GM21528 (cell line): ENCODE results near the gene CALML6.
"Not testable (repeated sequence)": the region's sequence is repeated elsewhere in the genome, so short reads cannot be mapped to it uniquely, and the experiment has no call there.

ENCODE experiments used
- ATAC-seq: cut with Tn5 transposase; IDR thresholded peaks from one replicate; pipeline ENCODE4 v1.9.1; 2021; ENCODE audit warnings: mild to moderate bottlenecking, moderate library complexity; ENCODE audit not compliant: unreplicated experiment, low FRiP score

CALML6 gene

DNA sequence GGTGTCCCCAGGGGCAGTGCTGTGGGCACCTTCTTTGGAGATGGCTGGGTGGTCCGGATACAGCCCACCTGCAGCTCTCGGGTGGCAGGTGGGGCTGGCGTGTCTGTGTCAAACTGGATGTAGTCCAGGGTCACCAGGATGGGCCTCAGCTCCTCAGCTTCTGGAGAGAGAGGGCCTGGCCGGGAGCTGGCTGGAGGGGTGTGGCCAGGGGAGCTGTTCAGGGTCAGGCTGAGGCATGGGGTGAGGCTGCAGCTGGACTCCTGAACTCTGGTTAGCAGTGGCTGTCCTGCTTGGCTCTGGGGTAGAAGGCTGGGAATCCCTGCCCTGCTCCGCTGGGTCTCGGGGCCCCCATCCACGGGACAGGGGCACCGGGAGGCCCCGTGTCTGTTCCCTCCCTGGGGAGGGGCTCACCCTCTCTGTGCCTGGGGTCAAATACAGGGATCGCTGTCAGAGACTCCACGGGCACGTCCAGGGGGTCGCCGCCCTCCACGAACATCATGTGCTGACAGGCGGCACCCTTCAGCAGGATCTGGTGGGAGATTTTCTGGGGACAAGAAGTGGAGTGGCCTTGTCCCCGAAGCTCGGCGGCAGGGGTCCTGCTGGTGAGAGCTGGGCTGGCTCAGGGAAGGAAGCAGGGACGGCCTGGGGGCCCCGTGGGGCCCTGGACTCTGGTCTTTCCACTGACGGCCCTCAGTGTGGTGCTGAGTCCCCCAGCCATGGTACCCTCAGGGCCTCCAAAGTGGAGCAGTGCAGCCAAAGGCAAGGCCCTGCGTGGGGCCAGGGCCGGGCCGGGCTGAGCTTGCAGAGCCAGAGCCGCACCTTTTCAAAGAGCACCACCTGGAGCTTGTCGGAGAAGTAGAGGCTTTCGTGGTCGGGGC is 8.1 kb downstream of the CALML6 start:
- ATAC-seq = no peak

DNA sequence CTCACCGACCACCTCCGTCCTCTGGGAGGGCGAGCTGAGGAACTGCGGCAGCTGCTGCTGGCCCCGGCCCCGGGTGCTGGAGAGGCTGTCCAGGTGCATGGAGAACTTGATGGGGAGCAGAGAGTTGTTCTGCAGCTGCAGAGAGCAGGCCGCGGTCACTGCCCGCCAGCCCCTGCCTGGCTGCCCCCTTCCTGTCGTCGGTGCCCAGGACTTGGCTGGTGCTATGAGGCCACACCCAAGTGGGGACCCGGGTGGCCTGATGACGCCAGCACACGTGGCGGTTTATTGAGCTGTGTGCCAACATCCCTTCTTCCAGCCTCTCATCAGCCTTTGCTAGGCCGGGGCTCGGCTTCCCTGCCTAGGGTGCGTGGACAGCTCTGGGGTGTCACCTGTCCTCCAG is 9.3 kb downstream of the CALML6 start:
- ATAC-seq = no peak

DNA sequence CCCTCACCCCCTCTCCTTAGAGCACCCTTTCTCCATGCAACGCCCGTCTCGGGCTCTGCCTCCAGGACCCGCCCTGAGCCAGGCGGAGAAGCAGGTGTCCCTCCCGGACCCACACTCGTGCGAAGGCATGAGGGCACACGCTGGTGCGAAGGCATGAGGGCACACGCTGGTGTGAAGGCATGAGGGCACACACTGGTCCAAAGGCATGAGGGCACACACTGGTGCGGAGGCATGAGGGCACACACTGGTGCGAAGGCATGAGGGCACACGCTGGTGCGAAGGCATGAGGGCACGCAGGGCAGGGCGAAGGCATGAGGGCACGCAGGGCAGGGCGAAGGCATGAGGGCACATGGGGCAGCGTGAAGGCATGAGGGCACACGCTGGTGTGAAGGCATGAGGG is 9.8 kb downstream of the CALML6 start:
- ATAC-seq = no peak

DNA sequence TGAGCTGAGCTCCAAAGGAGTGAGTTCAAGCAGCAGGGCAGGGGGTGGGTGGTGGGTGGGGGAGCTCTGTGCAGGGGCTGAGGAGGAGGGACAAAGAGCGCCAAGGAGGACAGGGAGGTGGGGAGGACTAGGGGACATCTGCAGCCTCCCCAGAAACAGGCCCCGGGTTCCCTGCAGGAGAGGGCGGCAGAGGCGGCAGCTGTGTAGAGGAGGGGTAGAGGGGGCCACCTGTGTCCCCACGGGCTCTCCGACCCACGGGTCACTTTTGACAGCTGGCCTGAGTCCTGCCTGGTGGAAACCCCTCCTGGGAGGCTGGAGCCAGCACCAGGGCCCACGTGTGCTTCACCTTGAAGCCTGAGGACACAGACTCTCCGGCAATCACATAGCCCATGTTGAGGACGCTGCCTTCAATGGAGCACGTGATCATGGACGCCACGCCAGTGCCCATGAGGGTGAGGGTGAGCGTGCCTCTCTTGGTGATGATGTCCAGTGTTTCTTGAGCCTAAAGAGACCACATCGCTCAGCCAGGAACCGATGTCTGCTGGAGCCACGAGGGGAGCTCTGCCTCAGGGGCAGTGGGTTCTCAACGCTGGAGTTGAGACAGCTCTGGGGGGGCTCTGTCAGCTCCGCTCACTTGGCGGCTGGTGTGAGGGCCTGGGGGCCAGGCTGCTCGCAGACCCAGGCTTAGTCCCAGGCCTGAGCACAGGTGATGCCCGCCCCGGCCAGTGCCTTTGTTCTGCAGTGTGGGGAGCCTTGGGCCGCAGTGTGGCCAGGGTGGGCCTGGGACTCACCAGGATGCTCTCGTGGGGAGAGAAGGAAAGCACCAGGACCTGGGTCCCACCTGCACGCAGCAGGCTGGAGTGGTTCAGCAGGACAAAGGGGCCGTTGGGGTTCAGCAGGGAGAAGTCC is 10.6 kb downstream of the CALML6 start:
- ATAC-seq = no peak

DNA sequence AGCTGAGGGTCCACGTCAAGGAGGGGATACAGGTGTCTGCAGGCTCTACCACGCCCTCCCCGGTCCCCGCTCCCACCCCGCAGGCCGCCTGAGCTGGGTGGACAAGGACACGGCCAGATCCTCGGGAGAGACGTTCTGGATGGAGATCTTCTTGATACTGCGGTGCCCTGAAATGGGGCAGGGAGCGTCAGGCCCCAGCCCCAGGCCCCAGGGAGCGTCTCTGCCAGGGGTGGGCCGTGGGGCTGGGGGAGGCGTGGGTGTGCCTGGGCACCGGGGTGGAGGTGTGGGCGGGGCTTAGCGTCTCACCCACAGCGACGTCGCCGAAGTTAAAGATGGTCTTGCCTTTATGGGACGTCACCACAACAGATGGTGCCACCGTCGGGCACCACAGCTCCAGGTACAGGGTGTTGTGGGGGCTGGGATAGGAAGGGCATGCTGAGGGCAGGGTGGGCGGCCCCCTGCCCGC is 11.3 kb downstream of the CALML6 start:
- ATAC-seq = no peak

DNA sequence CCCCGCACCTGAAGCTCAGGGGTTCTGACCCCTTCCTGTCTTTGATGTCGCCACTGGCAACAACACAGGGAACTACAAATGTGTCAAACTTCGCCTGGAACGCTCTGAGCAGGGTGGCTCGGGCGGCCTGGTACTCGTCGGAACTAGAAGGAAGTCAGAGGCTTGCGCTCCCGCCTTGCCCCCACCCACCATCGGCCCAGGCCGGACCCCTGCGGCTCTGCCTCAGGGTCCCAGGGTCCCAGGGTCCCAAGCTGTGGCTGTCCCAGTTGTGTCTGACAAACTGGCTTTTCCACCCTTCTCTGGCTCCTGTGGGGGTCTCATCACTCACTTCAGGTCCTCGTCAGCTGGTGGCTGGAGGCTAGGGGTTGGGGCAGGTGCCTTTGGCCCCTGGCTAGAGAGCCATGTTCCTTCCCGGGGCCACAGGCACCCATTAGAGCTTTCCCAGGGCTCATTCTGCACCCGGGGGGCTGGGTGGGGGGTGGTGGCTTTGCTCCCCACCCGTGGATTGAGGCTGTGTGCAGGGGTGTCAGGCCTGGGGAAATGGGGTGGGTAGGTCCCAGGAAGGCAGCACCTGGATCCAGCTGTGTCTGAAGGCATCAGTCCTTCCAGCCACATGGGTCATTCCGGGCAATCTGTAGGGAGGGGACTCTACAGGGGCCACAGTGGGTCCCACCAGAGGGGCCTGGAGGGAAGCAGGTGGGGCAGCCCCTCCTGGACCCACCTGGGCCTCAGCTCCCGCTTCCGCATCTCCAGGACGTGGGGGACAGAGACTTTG is 12.0 kb downstream of the CALML6 start:
- ATAC-seq = no peak

DNA sequence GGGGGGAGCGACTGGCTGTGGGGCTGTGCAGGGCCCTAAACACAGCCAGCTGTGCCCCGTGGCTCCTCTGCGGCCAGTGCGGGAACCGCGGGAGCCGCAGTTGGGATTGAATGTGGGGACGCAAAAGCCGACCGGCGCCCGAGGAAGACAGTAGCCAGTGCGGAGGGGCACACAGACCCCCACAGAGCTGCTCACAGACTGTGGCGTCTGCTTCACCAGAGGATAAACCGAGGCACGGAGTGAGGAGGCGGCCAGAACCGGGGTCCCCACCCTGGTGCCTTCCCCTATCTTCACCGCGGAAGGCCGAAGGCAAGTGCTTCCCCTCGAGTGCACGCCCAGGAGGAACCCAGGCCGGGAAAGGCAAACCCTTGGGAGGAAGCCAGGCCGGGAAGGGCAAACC is 12.7 kb downstream of the CALML6 start:
- no peak for ATAC-seq

DNA sequence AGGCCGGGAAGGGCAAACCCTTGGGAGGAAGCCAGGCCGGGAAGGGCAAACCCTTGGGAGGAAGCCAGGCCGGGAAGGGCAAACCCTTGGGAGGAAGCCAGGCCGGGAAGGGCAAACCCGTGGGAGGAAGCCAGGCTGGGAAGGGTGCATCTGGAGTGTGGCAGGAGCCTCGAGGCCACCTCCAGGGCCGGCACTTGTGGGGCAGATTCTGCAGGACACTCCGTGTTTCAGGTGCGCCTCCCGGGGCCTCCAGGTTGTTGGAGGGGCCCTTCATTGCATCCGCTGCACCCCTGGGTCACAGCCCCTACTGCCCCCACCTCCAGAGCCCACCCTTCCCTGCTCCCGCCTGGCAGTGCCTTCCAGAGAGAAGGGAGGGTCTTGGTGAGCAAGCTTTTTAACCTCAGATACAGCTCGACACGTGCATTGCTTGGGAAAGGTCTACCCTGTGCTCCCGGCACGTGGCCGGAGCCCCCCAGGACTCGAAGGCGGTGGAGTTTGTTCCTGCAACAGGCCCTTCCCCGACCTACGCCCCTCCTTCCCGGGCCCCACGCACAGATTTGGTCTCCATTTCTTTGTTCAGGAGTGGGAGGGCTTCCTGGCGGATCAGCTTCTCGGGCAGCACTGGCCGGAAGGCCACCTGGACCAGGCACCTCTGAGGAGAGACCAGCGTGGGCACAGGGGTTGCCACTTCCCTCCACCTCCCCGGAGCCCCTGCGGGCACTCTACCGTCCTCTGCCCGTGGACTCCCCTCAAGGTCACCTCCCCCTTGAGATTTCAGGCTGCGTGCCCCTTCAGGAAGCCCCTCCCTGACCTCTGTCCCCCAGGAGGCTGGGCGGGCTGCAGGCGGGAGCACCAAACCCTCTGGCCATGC is 13.4 kb downstream of the CALML6 start:
- ATAC-seq = no peak

DNA sequence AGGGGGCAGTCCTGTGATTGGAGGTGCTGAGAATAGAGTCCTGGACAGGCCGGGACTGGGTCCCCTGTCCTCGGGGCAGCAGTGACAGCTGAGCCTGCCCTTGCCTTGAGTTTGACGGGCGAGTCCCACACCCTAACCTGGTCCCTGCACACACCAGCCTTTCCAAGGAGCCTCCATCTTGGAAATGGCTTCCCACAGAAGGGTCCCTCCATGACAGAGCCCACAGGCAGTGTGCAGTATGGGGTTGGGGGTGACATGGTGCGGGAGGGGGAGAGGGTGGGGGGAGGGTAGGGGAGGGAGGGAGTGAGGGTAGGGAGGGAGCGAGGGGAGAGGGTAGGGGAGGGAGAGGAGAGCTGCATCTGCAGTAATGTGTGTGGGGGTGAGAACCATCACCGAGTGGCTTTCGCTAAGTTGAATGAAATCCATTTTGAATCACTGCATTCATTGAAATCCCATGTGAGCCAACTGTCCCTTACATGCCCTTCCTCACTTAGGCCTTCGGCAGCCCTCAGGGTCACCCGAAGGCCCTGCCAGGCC is 14.1 kb downstream of the CALML6 start:
- no peak for ATAC-seq

DNA sequence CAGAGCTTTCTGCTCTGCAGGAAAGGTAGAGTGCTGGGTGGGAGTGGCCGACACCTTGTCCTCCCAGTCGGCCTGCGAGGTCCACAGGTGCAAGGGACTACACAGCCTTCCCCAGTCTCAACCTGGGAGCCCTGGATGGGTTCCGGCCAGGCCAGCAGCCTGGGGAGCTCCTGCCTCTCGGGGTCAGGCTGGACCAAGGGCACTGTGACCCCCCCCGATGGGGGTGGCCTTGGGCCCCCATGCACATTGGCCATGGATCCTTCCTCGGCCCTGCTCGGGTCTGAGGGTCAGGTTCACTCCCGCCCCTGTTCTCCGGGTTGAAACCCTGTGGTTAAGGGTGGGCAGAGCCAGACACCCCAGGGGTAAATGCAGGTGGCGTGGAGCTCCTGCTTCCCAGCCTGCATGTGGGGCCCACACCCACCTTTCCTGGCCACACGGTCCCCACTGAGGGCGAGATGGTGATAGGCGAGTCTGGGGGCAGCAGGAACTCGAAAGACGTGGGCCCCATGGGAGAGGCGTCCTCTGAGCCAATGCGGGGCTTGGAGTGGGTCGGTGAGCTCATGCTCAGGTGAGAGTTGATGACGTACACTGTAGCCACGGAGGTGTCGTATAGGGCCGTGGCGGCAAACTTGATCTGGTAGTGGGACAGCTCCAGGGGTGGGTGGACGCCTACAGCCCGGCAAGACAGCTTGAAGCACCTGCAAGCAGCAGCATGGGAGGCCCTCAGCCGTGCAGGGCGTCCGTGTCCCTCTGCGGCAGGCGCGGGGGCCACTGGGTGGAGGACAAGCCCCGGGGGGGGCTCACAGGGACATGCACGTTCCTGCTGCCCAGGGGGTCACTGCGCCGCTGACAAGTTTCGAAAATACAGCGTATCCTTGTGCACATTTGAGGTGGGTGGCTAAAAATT is 14.8 kb downstream of the CALML6 start:
- ATAC-seq = no peak

DNA sequence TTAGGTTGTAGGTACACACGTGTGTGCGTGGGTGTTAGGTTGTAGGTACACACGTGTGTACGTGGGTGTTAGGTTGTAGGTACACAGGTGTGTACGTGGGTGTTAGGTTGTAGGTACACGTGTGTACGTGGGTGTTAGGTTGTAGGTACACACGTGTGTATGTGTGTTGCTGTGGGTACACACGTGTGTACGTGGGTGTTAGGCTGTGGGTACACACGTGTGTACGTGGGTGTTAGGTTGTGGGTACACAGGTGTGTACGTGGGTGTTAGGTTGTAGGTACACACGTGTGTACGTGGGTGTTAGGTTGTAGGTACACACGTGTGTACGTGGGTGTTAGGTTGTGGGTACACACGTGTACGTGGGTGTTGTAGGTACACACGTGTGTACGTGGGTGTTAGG is 19.8 kb downstream of the CALML6 start:
- not testable (repeated sequence) for ATAC-seq

DNA sequence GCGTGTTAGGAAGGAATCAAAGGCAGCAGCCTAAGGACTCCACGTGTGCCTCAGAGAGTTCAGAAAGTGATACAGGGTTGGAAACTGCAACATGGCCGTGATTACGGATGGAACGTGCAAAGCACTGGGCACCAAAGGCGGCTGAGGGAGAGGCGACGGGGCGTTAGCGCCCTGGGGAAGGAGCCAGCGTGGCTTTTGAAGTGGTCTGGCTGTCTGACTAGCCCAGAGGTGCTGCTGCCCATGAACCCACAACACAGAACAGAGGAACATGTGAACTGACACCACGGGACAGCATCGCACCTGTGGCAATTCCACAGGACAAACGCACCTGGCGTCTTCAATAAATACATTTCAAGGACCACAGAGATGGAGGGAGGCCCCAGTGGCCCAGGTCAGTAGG is 22.0 kb downstream of the CALML6 start:
- ATAC-seq = no peak

DNA sequence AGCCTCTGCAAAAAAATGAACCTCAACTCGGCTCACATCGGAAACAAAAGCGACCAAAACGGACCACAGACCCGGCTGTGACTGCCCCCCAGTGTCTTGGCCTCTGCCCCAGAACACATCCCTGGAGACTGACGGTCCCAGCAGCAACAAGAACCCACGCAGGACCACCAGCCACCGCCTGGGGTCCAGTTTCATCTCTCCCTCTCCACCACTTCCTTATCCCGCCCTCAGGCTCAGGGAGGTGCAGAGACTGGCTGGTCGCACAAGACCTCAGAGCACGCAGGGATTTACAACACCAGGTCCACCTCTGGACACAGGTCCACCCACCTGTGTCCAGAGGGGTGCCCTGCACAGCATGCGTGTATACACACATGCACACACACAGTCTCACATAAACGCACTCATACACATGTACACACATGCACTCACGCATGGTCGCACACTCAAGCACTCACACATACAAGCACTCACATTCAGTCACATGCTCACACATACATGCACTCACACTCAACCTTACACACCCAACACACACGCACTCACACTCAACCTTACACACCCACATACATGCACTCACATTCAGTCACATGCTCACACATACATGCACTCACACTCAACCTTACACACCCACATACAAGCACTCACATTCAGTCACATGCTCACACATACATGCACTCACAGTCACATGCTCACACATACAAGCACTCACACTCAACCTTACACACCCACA is 22.7 kb downstream of the CALML6 start:
- no peak for ATAC-seq

DNA sequence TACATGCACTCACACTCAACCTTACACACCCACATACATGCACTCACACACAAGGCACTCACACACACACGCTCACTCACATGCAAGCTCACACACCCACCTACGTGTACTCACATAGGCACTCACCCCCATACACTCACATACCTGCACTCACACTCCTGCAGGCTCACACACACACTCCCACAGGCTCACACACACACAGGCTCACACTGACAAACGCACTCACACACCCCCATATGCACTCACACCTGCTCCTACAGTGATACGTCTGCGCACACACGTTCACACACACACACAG is 23.2 kb downstream of the CALML6 start:
- no peak for ATAC-seq

DNA sequence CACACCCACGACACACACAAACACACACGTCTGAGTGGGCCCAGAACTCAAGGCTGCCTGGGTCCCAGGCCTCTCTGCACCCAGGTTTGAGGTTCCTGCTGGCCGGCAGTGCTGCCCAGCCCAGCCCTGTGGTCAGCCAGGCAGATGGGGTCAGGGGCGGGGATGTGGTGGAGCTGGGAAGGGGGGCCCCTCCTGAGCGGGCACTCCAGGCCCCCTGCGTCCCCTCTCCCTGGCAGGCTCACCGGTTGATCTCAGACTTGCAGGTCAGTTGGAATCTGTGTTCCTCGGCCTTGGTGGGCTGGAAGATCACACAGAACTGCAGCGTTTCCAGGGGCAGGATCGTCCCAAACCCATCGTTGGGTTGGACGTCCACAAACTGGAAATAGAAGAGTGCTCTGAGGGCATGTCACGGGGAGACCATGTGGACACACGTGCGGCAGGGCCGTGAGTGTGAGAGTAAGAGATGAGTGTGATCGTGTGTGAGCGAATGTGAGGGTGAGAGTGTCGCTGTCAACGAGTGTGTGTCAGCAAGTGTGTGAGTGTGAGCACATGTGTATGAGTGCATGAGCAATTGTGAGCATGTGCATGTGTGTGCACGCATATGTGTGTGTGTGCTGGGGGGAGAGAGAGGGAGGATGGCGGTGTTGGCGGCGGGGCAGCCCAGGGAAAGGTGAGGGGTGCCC is 23.7 kb downstream of the CALML6 start:
- no peak for ATAC-seq

DNA sequence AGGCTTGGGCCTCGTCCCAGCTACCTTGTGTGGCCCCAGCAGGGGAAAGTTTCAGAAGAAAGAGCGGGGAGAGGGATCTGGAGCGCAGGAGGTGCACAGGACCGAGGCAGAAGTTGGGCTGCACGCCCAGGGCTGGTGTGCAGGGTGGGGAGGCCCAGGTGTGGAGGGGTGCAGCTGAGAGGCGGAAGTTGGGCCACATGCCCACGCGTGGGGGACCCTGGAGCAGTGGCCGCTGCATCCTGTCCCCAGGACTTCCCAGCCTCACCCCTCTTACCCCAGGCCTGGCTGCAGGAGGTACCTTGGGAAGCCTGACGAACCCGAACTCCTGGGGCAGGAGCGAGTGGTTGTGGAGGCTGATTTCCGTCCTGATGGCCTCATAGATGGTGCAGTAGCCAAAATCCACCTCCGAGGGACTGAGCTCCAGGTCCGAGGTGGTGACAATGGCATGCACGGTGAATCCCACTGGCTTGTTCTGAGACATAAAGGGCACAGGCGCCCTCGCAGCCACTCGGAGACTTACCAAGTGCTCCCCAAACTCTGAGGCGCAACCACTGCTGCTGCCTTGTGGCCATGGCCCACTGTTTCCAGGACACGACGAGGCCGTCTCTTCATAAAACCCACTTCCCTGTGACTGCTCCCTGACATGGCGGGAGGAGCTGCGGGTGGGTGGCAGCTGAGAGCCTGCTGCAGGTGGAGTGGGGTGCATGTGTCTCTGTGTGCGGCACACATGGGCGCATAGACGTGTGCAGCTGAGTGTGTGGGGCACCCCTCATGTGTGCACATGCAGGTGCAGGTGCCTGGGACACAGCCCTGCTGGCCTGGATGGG is 24.4 kb downstream of the CALML6 start:
- ATAC-seq = no peak

DNA sequence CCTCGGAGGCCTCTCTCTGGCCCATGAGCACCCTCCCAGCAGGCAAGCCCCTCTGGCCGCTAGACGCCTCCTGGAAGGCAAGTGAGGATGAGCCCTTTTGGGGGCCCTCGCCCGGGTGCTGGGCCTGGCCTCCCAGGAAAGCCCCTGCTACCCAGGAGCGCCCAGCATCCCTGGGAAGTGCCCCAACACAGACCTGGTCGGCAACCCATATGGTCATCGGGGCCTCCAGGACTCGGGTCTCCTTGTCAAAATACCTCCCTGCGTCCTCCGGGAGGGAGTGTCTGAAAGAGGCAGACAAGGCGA is 25.0 kb downstream of the CALML6 start:
- no peak for ATAC-seq
